GM12878 (cell line): Measurements from ENCODE around the gene IL10.
A peak's percentile ranks its signal among the peaks of the same experiment; 100 is the strongest.

ENCODE experiments used
- CTCF ChIP-seq, 3 experiments: IDR thresholded peaks in 2 of 3; conservative IDR thresholded peaks in 1 of 3; 2 replicates each; pipeline ENCODE4 v1.5.1; 2011; ENCODE audit warnings: low read depth in 3 of 3, low read length in 3 of 3, mild to moderate bottlenecking in 3 of 3, control low read depth in 2 of 3, moderate library complexity in 2 of 3, inconsistent platforms in 1 of 3, mixed read lengths in 1 of 3; ENCODE audit not compliant: control insufficient read depth in 2 of 3, insufficient read depth in 1 of 3; ENCODE audit errors: extremely low read depth in 1 of 3
- EZH2 ChIP-seq: IDR thresholded peaks from 2 replicates; pipeline ENCODE4 v1.6.1; 2012; ENCODE audit warnings: low read depth, mild to moderate bottlenecking, control low read depth, inconsistent platforms, low read length, borderline replicate concordance; ENCODE audit not compliant: control insufficient read depth
- HDAC2 ChIP-seq: fragments of 200-600 bp; sonication (generic); IDR thresholded peaks from 2 replicates; pipeline ENCODE4 v1.6.1; 2017
- MTA2 ChIP-seq: fragments of 450-650 bp; IDR thresholded peaks from 2 replicates; pipeline ENCODE4 v1.6.1; 2016; ENCODE audit warnings: low read depth, mild to moderate bottlenecking, moderate library complexity
- MXI1 ChIP-seq: fragments of 150-350 bp; IDR thresholded peaks from 2 replicates; pipeline ENCODE4 v1.6.1; 2011; ENCODE audit warnings: low read depth, mild to moderate bottlenecking, inconsistent platforms, low read length, improper control_type of control experiment
- POLR2A ChIP-seq: IDR thresholded peaks from 2 replicates; pipeline ENCODE4 v1.6.1; 2011; ENCODE audit warnings: low read depth, mild to moderate bottlenecking, low read length
- POLR2AphosphoS5 ChIP-seq: IDR thresholded peaks from 2 replicates; pipeline ENCODE4 v1.6.1; 2011; ENCODE audit warnings: mild to moderate bottlenecking, low read length, inconsistent platforms
- RBBP5 ChIP-seq: fragments of 200-600 bp; sonication (generic); conservative IDR thresholded peaks from 2 replicates; pipeline ENCODE4 v1.6.1; 2016
- SIN3A ChIP-seq: IDR thresholded peaks from 2 replicates; pipeline ENCODE4 v1.6.1; 2012; ENCODE audit warnings: low read depth, low read length, improper control_type of control experiment
- SPI1 ChIP-seq: IDR thresholded peaks from 2 replicates; pipeline ENCODE4 v1.6.1; 2011; ENCODE audit warnings: low read depth, mild to moderate bottlenecking, low read length, moderate library complexity, borderline replicate concordance; ENCODE audit not compliant: insufficient read depth
- ZBED1 ChIP-seq: IDR thresholded peaks from 2 replicates; pipeline ENCODE4 v1.6.1; 2016; ENCODE audit warnings: borderline replicate concordance

- no peak for TF ChIP-seq EZH2
- TF ChIP-seq POLR2AphosphoS5: peak; percentile 60
- TF ChIP-seq MTA2: no peak
- no peak for TF ChIP-seq CTCF (IDR thresholded peaks at IDR 0.05 in 2 of 3, conservative IDR thresholded peaks at IDR 0.05 in 1 of 3; ENCODE audit: control insufficient read depth in 2 of 3, extremely low read depth in 1 of 3, insufficient read depth in 1 of 3, low read depth in 3 of 3, low read length in 3 of 3)
- no peak for TF ChIP-seq HDAC2
- TF ChIP-seq POLR2A: peak; percentile 74
- TF ChIP-seq ZBED1: no peak
- TF ChIP-seq MXI1: no peak
- no peak for TF ChIP-seq RBBP5
- peak; percentile 79 for TF ChIP-seq SPI1
- TF ChIP-seq SIN3A: no peak
Measured at GRCh38 chr1:206770531-206771337, 1.6 kb downstream of the IL10 start, which contains the start of gene IL19.
